HepG2 (cell line): ENCODE data around the gene MRPL48. TPM values are rescaled to one million over a fixed set of nuclear protein-coding genes. Genes with fewer than 3 reads are reported as not detected.

Source experiments
- BCLAF1 ChIP-seq: fragments of 450-650 bp; IDR thresholded peaks from 2 replicates; pipeline ENCODE4 v1.6.1; 2017; ENCODE audit warnings: mild to moderate bottlenecking
- ESRRA ChIP-seq: sonication (generic); formaldehyde crosslinking; IDR thresholded peaks from 2 replicates; pipeline ENCODE4 v1.5.1; 2020; ENCODE audit warnings: mild to moderate bottlenecking, low read depth, missing genetic modification reagents
- FOSL1 ChIP-seq: sonication (generic); formaldehyde crosslinking; IDR thresholded peaks from 2 replicates; pipeline ENCODE4 v1.9.0; 2021; ENCODE audit warnings: missing genetic modification reagents, borderline replicate concordance
- HIVEP1 ChIP-seq: sonication (generic); formaldehyde crosslinking; IDR thresholded peaks from 2 replicates; pipeline ENCODE4 v1.4.0; 2020; ENCODE audit warnings: mild to moderate bottlenecking, missing genetic modification reagents
- KLF6 ChIP-seq: IDR thresholded peaks from 2 replicates; pipeline ENCODE4 v1.8.0; 2016; ENCODE audit warnings: missing biosample characterization, missing genetic modification reagents
- NR2F1 ChIP-seq, 2 experiments: fragments of 450-650 bp in 1 of 2; formaldehyde crosslinking in 1 of 2; IDR thresholded peaks; 2 replicates each; pipeline versions ENCODE4 v1.5.0 to v1.6.1; 2016 to 2020; ENCODE audit warnings: mild to moderate bottlenecking in 1 of 2, missing compliant biosample characterization in 1 of 2, missing genetic modification reagents in 1 of 2, moderate library complexity in 1 of 2
- PRDM15 ChIP-seq: sonication (generic); formaldehyde crosslinking; IDR thresholded peaks from 2 replicates; pipeline ENCODE4 v1.4.0; 2020; ENCODE audit warnings: missing genetic modification reagents
- PRMT3 ChIP-seq: sonication (generic); formaldehyde crosslinking; IDR thresholded peaks from 2 replicates; pipeline ENCODE4 v1.8.1; 2022; ENCODE audit warnings: low read depth, mild to moderate bottlenecking, moderate library complexity, missing genetic modification reagents, borderline replicate concordance
- RBAK ChIP-seq: sonication (generic); formaldehyde crosslinking; IDR thresholded peaks from 2 replicates; pipeline ENCODE4 v1.5.1; 2020; ENCODE audit warnings: mild to moderate bottlenecking, missing genetic modification reagents
- SP140L ChIP-seq: sonication (generic); formaldehyde crosslinking; IDR thresholded peaks from 2 replicates; pipeline ENCODE4 v1.4.0; 2020; ENCODE audit warnings: missing genetic modification reagents, borderline replicate concordance
- TFDP1 ChIP-seq: IDR thresholded peaks from 2 replicates; pipeline ENCODE4 v1.6.1; 2016; ENCODE audit warnings: missing compliant biosample characterization, missing genetic modification reagents, borderline replicate concordance
- ZBTB4 ChIP-seq: sonication (generic); formaldehyde crosslinking; IDR thresholded peaks from 2 replicates; pipeline ENCODE4 v1.4.0; 2020; ENCODE audit warnings: missing genetic modification reagents, mild to moderate bottlenecking, borderline replicate concordance
- ZFP1 ChIP-seq: IDR thresholded peaks from 2 replicates; pipeline ENCODE4 v1.6.1; 2016
- ZNF101 ChIP-seq: sonication (generic); formaldehyde crosslinking; IDR thresholded peaks from 2 replicates; pipeline ENCODE4 v1.4.0; 2020; ENCODE audit warnings: mild to moderate bottlenecking, low read depth, missing genetic modification reagents, borderline replicate concordance
- ZNF275 ChIP-seq: sonication (generic); formaldehyde crosslinking; IDR thresholded peaks from 2 replicates; pipeline ENCODE4 v1.8.0; 2022; ENCODE audit warnings: missing genetic modification reagents, mild to moderate bottlenecking, inconsistent platforms, borderline replicate concordance
- ZNF724P ChIP-seq: sonication (generic); formaldehyde crosslinking; IDR thresholded peaks from 2 replicates; pipeline ENCODE4 v1.8.0; 2022; ENCODE audit warnings: missing genetic modification reagents, borderline replicate concordance
- ZSCAN29 ChIP-seq: sonication (generic); formaldehyde crosslinking; conservative IDR thresholded peaks from 2 replicates; pipeline ENCODE4 v1.4.0; 2020; ENCODE audit warnings: mild to moderate bottlenecking, missing genetic modification reagents
- polyA plus RNA-seq, 8 experiments: library from polyadenylated mRNA; depleted of rRNA in 3 of 8; stranded (reverse) in 7 of 8; unstranded in 1 of 8; fragments of >200 nt; fragmentation: Illumina TruSeq in 4 of 8; extraction: Trizol in 4 of 8; gene quantifications; 2 replicates each; pipeline versions ENCODE4 v1.2.1 to v1.2.3, GENCODE V29; 2011 to 2016; ENCODE audit warnings: low read depth in 4 of 8, missing spikeins in 1 of 8, mixed read lengths in 1 of 8; ENCODE audit not compliant: insufficient read depth in 1 of 8
- total RNA-seq, 5 experiments: library from RNA; depleted of rRNA; stranded (reverse); fragments of >200 nt; fragmentation: Illumina TruSeq; extraction: Trizol; gene quantifications; 2 replicates each; pipeline ENCODE4 v1.2.3, GENCODE V29; 2016; ENCODE audit warnings: low read depth in 1 of 5

MRPL48 gene
- total and polyA plus RNA-seq, 2 of the 13 experiments (the other 11 are each of a cell fraction or from before 2014, with no cell fraction given) = 61.2 to 67.9 TPM

- no peak for TF ChIP-seq ZFP1
- no peak for TF ChIP-seq ZNF724P (CRISPR knock-in tag)
- no peak for TF ChIP-seq SP140L (CRISPR knock-in tag)
- TF ChIP-seq RBAK (CRISPR knock-in tag) = no peak
- TF ChIP-seq ESRRA (CRISPR knock-in tag) = no peak
- no peak; the same call in 1 of the 2 replicates for TF ChIP-seq HIVEP1
- TF ChIP-seq FOSL1 (CRISPR knock-in tag) = no peak
- TF ChIP-seq TFDP1 (CRISPR knock-in tag) = no peak
- no peak for TF ChIP-seq BCLAF1
- no peak for TF ChIP-seq ZSCAN29 (CRISPR knock-in tag)
- no peak; the same call in 1 of the 2 replicates for TF ChIP-seq KLF6 (CRISPR knock-in tag)
- no peak for TF ChIP-seq PRDM15 (CRISPR knock-in tag)
- no peak for TF ChIP-seq ZNF101 (CRISPR knock-in tag)
- TF ChIP-seq ZBTB4 (CRISPR knock-in tag) = no peak
- TF ChIP-seq NR2F1 (CRISPR knock-in tag; IDR thresholded peaks at IDR 0.05) = no peak
- TF ChIP-seq PRMT3 (CRISPR knock-in tag) = no peak
- TF ChIP-seq ZNF275 = no peak
Observed at GRCh38 chr11:73784080-73784634, 3.5 kb upstream of the MRPL48 start (continued).
